HG02870 (cell line): ENCODE measurements around the gene ZNF710.

Experiments used
- ATAC-seq: cut with Tn5 transposase; IDR thresholded peaks from one replicate; pipeline ENCODE4 v1.9.1; 2021; ENCODE audit warnings: mild to moderate bottlenecking, moderate library complexity; ENCODE audit not compliant: unreplicated experiment

ZNF710 gene

GRCh38 chr15:90018216-90018831 lies 17.2 kb downstream of the ZNF710 start:
- ATAC-seq: no peak

- ATAC-seq: no peak
Observed at GRCh38 chr15:90019611-90020010, 18.5 kb downstream of the ZNF710 start.

- no peak for ATAC-seq
Observed at GRCh38 chr15:90020021-90020735, 19.1 kb downstream of the ZNF710 start.

GRCh38 chr15:90020936-90021507 lies 19.9 kb downstream of the ZNF710 start:
- ATAC-seq: no peak

GRCh38 chr15:90022345-90022744 lies 21.2 kb downstream of the ZNF710 start:
- no peak for ATAC-seq

GRCh38 chr15:90022905-90023700 lies 22.0 kb downstream of the ZNF710 start:
- no peak for ATAC-seq

GRCh38 chr15:90024406-90024805 lies 23.3 kb downstream of the ZNF710 start:
- ATAC-seq: no peak

GRCh38 chr15:90025489-90026033 lies 24.4 kb downstream of the ZNF710 start:
- no peak for ATAC-seq

- ATAC-seq: no peak
Observed at GRCh38 chr15:90028376-90028944, 27.3 kb downstream of the ZNF710 start.

- no peak for ATAC-seq
Observed at GRCh38 chr15:90029024-90029423, 27.9 kb downstream of the ZNF710 start.

- ATAC-seq: no peak
Observed at GRCh38 chr15:90030376-90030775, 29.3 kb downstream of the ZNF710 start.

- peak; percentile 92 for ATAC-seq
Observed at GRCh38 chr15:90031231-90031791, 30.2 kb downstream of the ZNF710 start.

- no peak for ATAC-seq
Observed at GRCh38 chr15:90033006-90033405, 31.9 kb downstream of the ZNF710 start.

- no peak for ATAC-seq
Observed at GRCh38 chr15:90033448-90033847, 32.3 kb downstream of the ZNF710 start.

- no peak for ATAC-seq
Observed at GRCh38 chr15:90035095-90035839, 34.1 kb downstream of the ZNF710 start.

- ATAC-seq: no peak
Observed at GRCh38 chr15:90035840-90036230, 34.7 kb downstream of the ZNF710 start.

- ATAC-seq: no peak
Observed at GRCh38 chr15:90036343-90036742, 35.2 kb downstream of the ZNF710 start.

GRCh38 chr15:90036806-90037510 lies 35.8 kb downstream of the ZNF710 start:
- ATAC-seq: no peak

GRCh38 chr15:90037511-90037860 lies 36.4 kb downstream of the ZNF710 start:
- ATAC-seq: no peak
